ENCODE results near the gene ATP5F1E.

Gene ATP5F1E

GRCh38 chr20:58995461-58996225 lies 36.5 kb downstream of the ATP5F1E start:
- no peak for TF ChIP-seq CTCF (IDR thresholded peaks at IDR 0.05)
- Histone ChIP-seq H3K27ac (no peak overlapping the region), H3K4me3 (no peak overlapping the region)
- no peak for DNase-seq (ENCODE audit: low spot score)

- H3K27ac ChIP-seq, result no peak overlapping the region
- no peak overlapping the region for H3K4me3 ChIP-seq
- no peak for TF ChIP-seq CTCF (IDR thresholded peaks at IDR 0.05)
- DNase-seq (ENCODE audit: low spot score), result no peak
These were observed 37.6 kb downstream of the ATP5F1E start for GRCh38 chr20:58994390-58995159.

GRCh38 chr20:58993332-58994248 lies 38.5 kb downstream of the ATP5F1E start:
- Histone ChIP-seq H3K27ac (no peak overlapping the region), H3K4me3 (no peak overlapping the region)
- DNase-seq (ENCODE audit: low spot score), result peak; percentile 67
- no peak for TF ChIP-seq CTCF (IDR thresholded peaks at IDR 0.05)

GRCh38 chr20:58992911-58993310 lies 39.2 kb downstream of the ATP5F1E start:
- no peak for TF ChIP-seq CTCF (IDR thresholded peaks at IDR 0.05)
- Histone ChIP-seq H3K27ac (no peak overlapping the region), H3K4me3 (no peak overlapping the region)
- DNase-seq (ENCODE audit: low spot score), result no peak

- no peak overlapping the region for H3K27ac ChIP-seq
- TF ChIP-seq CTCF (IDR thresholded peaks at IDR 0.05), result no peak
- H3K4me3 ChIP-seq, result no peak overlapping the region
- peak; percentile 22 for DNase-seq (ENCODE audit: low spot score)
These were observed 40.4 kb downstream of the ATP5F1E start for GRCh38 chr20:58991715-58992114.

GRCh38 chr20:58990651-58991445 lies 41.3 kb downstream of the ATP5F1E start:
- DNase-seq (ENCODE audit: low spot score), result peak; percentile 55
- no peak overlapping the region for H3K4me3 ChIP-seq
- H3K27ac ChIP-seq, result no peak overlapping the region
- TF ChIP-seq CTCF (IDR thresholded peaks at IDR 0.05), result no peak
